Gastrocnemius medialis (tissue), 4 donors: ENCODE results near the gene ACP6.

Source experiments
- CTCF ChIP-seq, 5 experiments: fragments of 450-650 bp in 3 of 5; fragments of 200-600 bp in 2 of 5; sonication (generic) in 2 of 5; IDR thresholded peaks in 4 of 5; conservative IDR thresholded peaks in 1 of 5; 1 replicate in 4 of 5; 2 replicates in 1 of 5; pipeline ENCODE4 v1.5.1; 2016 to 2019; ENCODE audit warnings: antibody characterized with exemption in 5 of 5, mild to moderate bottlenecking in 3 of 5, moderate library complexity in 3 of 5
- POLR2A ChIP-seq, 2 donors: fragments of 450-650 bp; IDR thresholded peaks; one replicate each; pipeline ENCODE4 v1.6.1; 2017; ENCODE audit warnings: antibody characterized with exemption in 2 of 2, mild to moderate bottlenecking in 2 of 2, moderate library complexity in 2 of 2

- TF ChIP-seq POLR2A (IDR thresholded peaks at IDR 0.05) (no peak), CTCF (IDR thresholded peaks at IDR 0.05 in 4 of 5, conservative IDR thresholded peaks at IDR 0.05 in 1 of 5) (no peak)
Observed at GRCh38 chr1:147647796-147648633, 22.3 kb downstream of the ACP6 start.
